OCI-LY7 (cell line): ENCODE results near the gene TMED5. TPM values are rescaled to one million over a fixed set of nuclear protein-coding genes. Genes with fewer than 3 reads are reported as not detected.

Experiments
- BruUV-seq: library from RNA; stranded (reverse); fragments of 400-500 nt; replicated peaks from 2 replicates; lab custom pipeline; 2021; lab: Mats Ljungman, UMichigan
- CTCF ChIA-PET: fragments of 300-600 bp; sonication (Branson Sonifier 250); formaldehyde crosslinking; loops from one replicate; lab custom pipeline; 2022; ENCODE audit warnings: antibody characterized with exemption; ENCODE audit not compliant: unreplicated experiment; lab: Charles Lee
- POLR2A ChIA-PET: fragments of 300-600 bp; sonication (Branson Sonifier 250); formaldehyde crosslinking; loops from one replicate; lab custom pipeline; 2022; ENCODE audit warnings: antibody characterized with exemption; lab: Charles Lee
- DNase-seq: peaks from one replicate; pipeline ENCODE4 v3.0.0-alpha.2; 2015; ENCODE audit warnings: low spot score
- H2AFZ ChIP-seq: fragments of 200-600 bp; sonication (generic), shearing (Covaris generic); 2 replicates; pipeline ENCODE4 v1.6.1; 2014; ENCODE audit warnings: mild to moderate bottlenecking, antibody characterized with exemption, low read length, moderate library complexity
- H3K27ac ChIP-seq: fragments of 200-600 bp; sonication (generic); 2 replicates; pipeline ENCODE4 v1.5.1; 2014; ENCODE audit warnings: mixed run types, low read depth, mild to moderate bottlenecking, moderate library complexity, low read length, inconsistent platforms; ENCODE audit not compliant: poor library complexity, severe bottlenecking
- H3K36me3 ChIP-seq: fragments of 200-600 bp; sonication (generic); 2 replicates; pipeline ENCODE4 v1.6.1; 2014; ENCODE audit warnings: mild to moderate bottlenecking, antibody characterized with exemption, low read length, moderate library complexity, mixed read lengths; ENCODE audit not compliant: insufficient read depth
- H3K4me1 ChIP-seq: fragments of 200-600 bp; sonication (generic); 2 replicates; pipeline ENCODE4 v1.5.1; 2014; ENCODE audit warnings: mild to moderate bottlenecking, low read length; ENCODE audit not compliant: insufficient read depth, poor library complexity, severe bottlenecking
- H3K4me2 ChIP-seq: fragments of 200-600 bp; sonication (generic); 2 replicates; pipeline ENCODE4 v1.6.1; 2014; ENCODE audit warnings: mild to moderate bottlenecking, low read length
- H3K4me3 ChIP-seq: fragments of 200-600 bp; sonication (generic); 2 replicates; pipeline ENCODE4 v1.5.1; 2014; ENCODE audit warnings: mild to moderate bottlenecking, low read depth, low read length; ENCODE audit not compliant: poor library complexity, severe bottlenecking
- H3K79me2 ChIP-seq: fragments of 200-600 bp; sonication (generic); 2 replicates; pipeline ENCODE4 v1.6.1; 2016; ENCODE audit warnings: low read depth, mild to moderate bottlenecking, low read length, moderate library complexity, mixed read lengths; ENCODE audit not compliant: insufficient read depth
- H3K9me2 ChIP-seq: fragments of 200-600 bp; sonication (generic); 2 replicates; pipeline ENCODE4 v1.6.1; 2016; ENCODE audit warnings: mild to moderate bottlenecking, low read length, mixed read lengths; ENCODE audit not compliant: insufficient read depth
- H3K9me3 ChIP-seq: fragments of 200-600 bp; sonication (generic); 2 replicates; pipeline ENCODE4 v1.6.1; 2014; ENCODE audit warnings: mild to moderate bottlenecking, mixed run types, low read length, mixed read lengths
- H4K20me1 ChIP-seq: fragments of 200-600 bp; sonication (generic); 2 replicates; pipeline ENCODE4 v1.6.1; 2014; ENCODE audit warnings: mild to moderate bottlenecking, antibody characterized with exemption, low read length, moderate library complexity, mixed read lengths; ENCODE audit not compliant: insufficient read depth
- EZH2phosphoT487 ChIP-seq: fragments of 200-600 bp; sonication (generic); IDR thresholded peaks from 2 replicates; pipeline ENCODE4 v1.6.1; 2018; ENCODE audit warnings: low read depth, borderline replicate concordance, mild to moderate bottlenecking, mixed run types, antibody characterized with exemption, low read length, moderate library complexity, mixed read lengths
- intact Hi-C: fragments of 100-400 bp; cut with micrococcal nuclease; formaldehyde crosslinking; loops from one replicate; pipeline ENCODE4 v1.10.0; 2022; ENCODE audit not compliant: unreplicated experiment
- total RNA-seq, 2 experiments: library from RNA; depleted of rRNA in 1 of 2; stranded (reverse); fragments of >200 nt in 1 of 2; shearing (Covaris generic) in 1 of 2; gene quantifications; 2 replicates each; pipeline ENCODE4 v1.2.3, GENCODE V29; 2014 to 2022
- TF ChIP-seq, protein P1 (sequence below): fragments of 200-600 bp; sonication (generic); conservative IDR thresholded peaks from 2 replicates; pipeline ENCODE4 v1.5.1; 2014; ENCODE audit warnings: mild to moderate bottlenecking, antibody characterized with exemption, low read length, moderate library complexity, mixed read lengths

TMED5 gene
- total RNA-seq, 2 experiments from 2014 or later, result 40.3 to 49.1 TPM

- intact Hi-C loops, result no loop called here
- Histone ChIP-seq H3K4me1 (no peaks in the 10 kb centered on the region), H2AFZ (no peak overlapping the region), H3K4me3 (no peak overlapping the region), H4K20me1 (no peaks in the 10 kb centered on the region; the same call in 1 of the 2 replicates), H3K27ac (no peak overlapping the region), H3K9me3 (no peaks in the 10 kb centered on the region), H3K4me2 (no peak overlapping the region), H3K36me3 (peaks cover 74% of the 10 kb centered on the region), H3K79me2 (peaks cover 8% of the 10 kb centered on the region; the same call in 1 of the 2 replicates), H3K9me2 (no peaks in the 10 kb centered on the region)
- DNase-seq, result no peak
- BruUV-seq, result no TSS peak
- TF ChIP-seq, protein P1, sequence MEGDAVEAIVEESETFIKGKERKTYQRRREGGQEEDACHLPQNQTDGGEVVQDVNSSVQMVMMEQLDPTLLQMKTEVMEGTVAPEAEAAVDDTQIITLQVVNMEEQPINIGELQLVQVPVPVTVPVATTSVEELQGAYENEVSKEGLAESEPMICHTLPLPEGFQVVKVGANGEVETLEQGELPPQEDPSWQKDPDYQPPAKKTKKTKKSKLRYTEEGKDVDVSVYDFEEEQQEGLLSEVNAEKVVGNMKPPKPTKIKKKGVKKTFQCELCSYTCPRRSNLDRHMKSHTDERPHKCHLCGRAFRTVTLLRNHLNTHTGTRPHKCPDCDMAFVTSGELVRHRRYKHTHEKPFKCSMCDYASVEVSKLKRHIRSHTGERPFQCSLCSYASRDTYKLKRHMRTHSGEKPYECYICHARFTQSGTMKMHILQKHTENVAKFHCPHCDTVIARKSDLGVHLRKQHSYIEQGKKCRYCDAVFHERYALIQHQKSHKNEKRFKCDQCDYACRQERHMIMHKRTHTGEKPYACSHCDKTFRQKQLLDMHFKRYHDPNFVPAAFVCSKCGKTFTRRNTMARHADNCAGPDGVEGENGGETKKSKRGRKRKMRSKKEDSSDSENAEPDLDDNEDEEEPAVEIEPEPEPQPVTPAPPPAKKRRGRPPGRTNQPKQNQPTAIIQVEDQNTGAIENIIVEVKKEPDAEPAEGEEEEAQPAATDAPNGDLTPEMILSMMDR, result no peak
- TF ChIP-seq EZH2phosphoT487, result no peak
- POLR2A ChIA-PET, result interaction anchor here (1.2 kb wide), 1 partner anchor 16 kb away, joined by 3 read pairs; no protein-coding TSS in a partner anchor
- CTCF ChIA-PET, result no interaction called here
Observed at GRCh38 chr1:93142161-93142560, 38.1 kb downstream of the TMED5 start.

GRCh38 chr1:93140106-93140505 is 40.1 kb downstream of the TMED5 start:
- Histone ChIP-seq H3K27ac (no peak overlapping the region), H3K4me3 (no peak overlapping the region), H3K9me2 (no peaks in the 10 kb centered on the region), H3K36me3 (peaks cover 87% of the 10 kb centered on the region), H2AFZ (no peak overlapping the region), H4K20me1 (no peaks in the 10 kb centered on the region), H3K79me2 (peaks cover 8% of the 10 kb centered on the region; the same call in 1 of the 2 replicates), H3K4me2 (no peak overlapping the region), H3K4me1 (no peaks in the 10 kb centered on the region), H3K9me3 (no peaks in the 10 kb centered on the region)
- ChIA-PET CTCF (no interaction called here), POLR2A (interaction anchor here (0.7 to 2.0 kb wide), 5 partner anchors 14 to 1188 kb away, joined by 3 to 11 read pairs (median 5); no protein-coding TSS in a partner anchor)
- TF ChIP-seq, protein P1, result no peak
- no peak for TF ChIP-seq EZH2phosphoT487
- intact Hi-C loops, result no loop called here
- BruUV-seq, result no TSS peak
- no peak for DNase-seq

DNA sequence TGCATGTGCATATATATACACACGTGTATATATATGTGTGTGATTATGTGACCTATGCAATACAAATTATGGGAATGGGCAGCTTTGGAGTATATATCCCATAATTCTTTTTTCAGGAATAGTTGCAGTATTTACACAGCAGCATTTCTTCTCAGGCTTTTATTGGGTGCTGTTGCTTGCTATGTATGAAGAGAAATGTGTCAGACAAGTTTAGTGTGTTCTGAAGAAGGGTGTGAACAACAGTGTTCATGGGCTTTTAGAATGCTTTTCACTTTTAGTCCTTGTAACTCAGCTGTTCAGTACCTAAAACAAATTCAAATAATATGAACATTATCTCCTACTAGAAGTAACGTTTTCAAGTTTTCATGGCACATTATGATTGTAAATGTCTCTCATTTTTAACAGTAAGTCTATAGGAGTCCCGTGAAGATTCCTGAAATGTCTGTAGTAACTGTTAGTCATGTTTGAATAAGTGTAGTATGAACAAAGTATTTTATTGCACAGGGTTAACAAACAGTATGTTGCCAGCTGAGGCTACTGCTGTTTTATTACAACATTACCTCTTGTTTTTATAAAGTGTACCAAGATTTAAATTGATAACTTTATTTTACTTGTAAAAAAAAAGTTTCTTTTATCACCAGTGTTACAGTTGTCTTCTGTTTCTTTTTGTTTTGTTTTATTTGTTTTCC is 42.5 kb downstream of the TMED5 start:
- Histone ChIP-seq H3K9me2 (no peaks in the 10 kb centered on the region), H3K27ac (no peak overlapping the region), H3K4me2 (no peak overlapping the region), H3K9me3 (no peaks in the 10 kb centered on the region), H2AFZ (no peak overlapping the region), H3K79me2 (peaks cover 8% of the 10 kb centered on the region; the same call in 1 of the 2 replicates), H3K4me3 (no peak overlapping the region), H4K20me1 (no peaks in the 10 kb centered on the region), H3K36me3 (peaks cover 96% of the 10 kb centered on the region), H3K4me1 (no peaks in the 10 kb centered on the region)
- ChIA-PET POLR2A (no interaction called here), CTCF (no interaction called here)
- DNase-seq, result no peak
- BruUV-seq, result no TSS peak
- TF ChIP-seq, protein P1, result no peak
- TF ChIP-seq EZH2phosphoT487, result no peak
- intact Hi-C loops, result no loop called here
